ENCODE data around the gene ARL4D.
A peak's percentile ranks its signal among the peaks of the same experiment; 100 is the strongest.
"Not testable (repeated sequence)": the region's sequence is repeated elsewhere in the genome, so short reads cannot be mapped to it uniquely, and the experiment has no call there.

Gene ARL4D, protein sequence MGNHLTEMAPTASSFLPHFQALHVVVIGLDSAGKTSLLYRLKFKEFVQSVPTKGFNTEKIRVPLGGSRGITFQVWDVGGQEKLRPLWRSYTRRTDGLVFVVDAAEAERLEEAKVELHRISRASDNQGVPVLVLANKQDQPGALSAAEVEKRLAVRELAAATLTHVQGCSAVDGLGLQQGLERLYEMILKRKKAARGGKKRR

DNA sequence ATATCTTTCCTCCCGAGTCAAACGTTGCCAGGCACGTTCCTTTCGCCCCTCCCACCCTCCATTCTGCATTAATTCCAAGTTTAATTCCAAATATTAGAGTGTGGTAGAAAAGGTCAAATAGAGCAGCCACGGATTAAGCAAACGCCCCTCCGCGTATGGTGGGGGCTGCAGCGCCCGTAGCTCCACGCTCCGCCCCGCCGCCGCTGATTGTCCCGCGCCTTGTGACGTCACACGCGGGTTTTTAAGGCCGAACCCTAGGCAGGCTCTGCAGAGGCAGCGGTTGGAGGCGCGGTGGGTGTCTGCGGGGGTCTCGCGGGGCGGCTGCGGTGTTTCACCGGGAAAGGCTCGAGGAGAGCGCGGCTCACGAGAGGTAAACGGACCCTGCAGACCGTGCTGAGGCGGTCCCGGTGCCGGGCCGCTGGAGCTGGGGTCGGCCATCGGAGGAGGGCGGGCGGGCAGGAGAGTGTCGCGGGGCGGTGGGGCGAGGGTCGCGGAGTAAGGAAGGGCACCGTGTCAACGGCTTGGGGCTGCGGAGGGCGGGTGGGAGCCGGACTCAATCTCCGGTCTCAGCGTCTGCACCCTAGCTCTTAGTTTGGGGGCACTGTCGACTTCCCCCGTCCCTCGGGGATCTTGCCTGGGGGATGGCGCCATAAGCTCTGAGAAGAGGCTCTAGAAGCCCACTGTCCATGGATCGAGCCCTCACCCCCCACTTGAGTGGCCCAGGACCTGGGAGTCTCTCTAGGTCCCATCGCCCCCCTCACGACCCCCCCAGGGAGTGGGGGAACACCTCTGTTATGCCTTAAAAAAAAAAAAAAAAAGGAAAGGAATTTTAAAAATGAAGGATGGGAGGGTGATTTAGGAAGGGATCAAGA, at the start of gene ARL4D:
TSS of gene ARL4D (plus strand) at position 270 of the 872 bp plus-strand sequence. CDS start 740 bp downstream, outside the sequence.
- DNase-seq, result peak; percentile 43 to 75 (median 52)

DNA sequence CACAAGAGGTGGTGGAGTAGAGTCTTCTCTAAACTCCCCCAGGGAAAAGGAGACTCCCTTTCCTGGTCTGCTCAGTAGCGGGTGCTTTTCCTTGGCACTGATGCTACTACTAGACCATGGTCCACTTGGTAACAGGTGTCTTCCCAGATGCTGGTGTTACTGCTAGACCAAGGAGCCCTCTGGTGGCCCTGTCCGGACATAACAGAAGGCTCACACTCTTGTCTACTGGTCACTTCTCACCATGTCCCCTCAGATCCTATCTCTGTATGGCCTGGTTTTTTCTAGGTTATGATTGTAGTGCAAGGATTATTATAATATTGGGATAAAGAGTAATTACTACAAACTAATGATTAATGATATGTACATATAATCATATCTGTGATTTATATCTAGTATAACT, 49.7 kb upstream of the ARL4D start:
- no peak for DNase-seq

DNA sequence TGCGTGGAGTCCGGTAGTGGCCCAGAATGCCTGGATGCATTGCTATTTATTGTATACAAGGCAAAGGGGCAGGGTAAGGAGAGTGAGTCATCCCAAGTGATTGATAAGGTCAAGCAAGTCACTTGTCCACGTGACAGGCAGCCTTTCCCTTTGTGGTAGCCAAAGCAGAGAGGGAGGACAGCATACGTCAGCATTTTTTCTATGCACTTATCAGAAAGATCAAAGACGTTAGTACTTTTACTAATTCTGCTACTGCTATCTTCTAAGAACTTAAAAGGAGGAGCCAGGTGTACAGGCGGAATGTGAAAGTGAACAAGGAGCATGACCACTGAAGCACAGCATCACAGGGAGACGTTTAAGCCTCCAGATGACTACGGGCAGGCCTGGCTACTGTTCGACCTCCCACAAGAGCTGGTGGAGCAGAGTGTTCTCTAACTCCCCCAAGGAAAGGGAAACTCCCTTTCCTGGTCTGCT, 47.9 kb upstream of the ARL4D start:
- DNase-seq, result no peak

DNA sequence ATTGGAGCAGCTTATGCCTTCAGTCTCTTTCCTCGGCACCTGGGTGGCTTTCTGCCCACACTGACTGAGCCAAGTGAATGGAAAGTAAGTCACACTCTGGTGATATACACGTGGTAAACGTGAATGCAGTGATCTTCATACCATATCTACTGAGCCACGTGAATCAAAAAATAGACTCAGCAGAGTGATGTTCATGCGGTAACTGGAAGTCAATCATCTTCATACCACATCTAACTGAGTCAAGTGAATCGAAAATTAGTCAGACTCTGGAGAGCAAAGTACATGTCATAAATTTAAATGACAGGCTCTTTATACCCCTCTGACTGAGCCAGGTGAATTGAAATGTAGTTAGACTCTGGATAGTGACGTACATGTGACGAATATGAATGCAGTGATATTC, 47.1 kb upstream of the ARL4D start:
- DNase-seq, result no peak

DNA sequence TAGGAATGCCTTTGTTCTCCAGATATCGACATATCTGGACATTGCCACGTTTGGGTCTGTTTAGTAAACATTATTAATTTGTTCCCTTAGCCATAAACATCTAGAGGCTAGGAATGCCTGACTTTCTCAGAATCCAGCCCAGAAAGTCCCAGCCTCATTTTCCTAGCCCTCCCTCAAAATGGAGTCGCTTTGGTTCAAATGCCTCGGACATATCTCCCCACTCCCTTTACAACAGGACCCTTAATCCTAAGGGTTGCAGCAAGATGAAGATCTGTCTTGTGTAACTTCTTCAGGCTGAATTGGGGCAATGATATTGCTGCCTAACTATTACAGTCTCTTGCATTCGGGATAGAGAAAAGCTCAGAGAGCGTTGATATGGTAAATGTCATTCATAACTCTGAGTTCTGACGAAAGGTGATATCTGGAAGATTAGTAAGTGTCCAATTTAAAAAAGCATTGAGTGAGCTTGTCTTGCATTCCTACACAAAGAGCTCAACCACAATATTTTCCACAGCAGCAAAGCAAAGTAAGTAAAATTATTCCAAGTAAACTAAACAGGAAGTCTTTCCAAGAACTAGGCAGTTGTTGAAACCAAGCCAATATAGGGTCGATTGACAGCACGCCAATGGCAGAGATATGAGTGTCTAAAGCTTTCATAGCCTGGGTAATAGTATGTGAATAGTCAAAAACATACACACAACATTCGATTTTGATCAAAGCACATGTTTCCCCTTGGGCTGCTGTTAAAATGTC, 46.0 kb upstream of the ARL4D start:
- DNase-seq, result no peak

DNA sequence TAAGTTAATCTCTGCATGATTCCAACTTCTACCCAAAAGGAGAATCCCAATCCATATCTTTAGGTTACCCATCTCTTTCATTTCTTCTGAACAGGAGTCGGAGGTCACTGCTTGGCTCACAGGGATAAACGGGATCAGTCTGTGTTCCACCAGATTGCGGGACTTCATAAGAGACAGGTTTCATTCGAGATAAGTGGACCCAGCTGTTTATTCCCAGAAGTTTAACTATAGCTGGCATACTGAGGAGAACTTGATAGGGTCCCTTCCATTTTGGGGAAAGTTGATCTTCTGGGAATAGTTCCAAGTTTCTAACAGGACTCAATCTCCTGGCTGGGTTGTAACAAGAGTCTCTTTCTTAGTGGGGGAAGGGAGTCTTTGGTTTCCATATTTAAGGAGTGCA, 45.4 kb upstream of the ARL4D start:
- DNase-seq, result no peak

DNA sequence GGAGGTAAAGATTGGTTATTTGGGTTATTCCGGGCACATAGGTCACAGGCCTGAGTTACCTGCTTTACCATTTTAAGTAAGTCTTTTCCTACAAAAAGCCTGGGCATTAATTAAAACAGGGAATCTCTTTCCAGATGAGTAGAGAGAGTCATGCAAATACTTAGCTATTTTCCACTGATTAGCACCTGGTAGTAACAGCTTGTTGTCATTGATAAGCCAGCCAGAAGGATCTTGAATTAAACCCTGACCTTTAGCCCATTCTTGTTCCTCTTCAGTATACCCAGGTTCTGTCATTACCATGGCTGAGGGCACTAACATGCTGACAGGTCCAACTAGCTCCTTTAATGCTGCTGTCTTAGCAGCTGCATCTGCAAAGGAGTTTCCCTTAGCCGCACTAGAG, 44.4 kb upstream of the ARL4D start:
- DNase-seq, result no peak

DNA sequence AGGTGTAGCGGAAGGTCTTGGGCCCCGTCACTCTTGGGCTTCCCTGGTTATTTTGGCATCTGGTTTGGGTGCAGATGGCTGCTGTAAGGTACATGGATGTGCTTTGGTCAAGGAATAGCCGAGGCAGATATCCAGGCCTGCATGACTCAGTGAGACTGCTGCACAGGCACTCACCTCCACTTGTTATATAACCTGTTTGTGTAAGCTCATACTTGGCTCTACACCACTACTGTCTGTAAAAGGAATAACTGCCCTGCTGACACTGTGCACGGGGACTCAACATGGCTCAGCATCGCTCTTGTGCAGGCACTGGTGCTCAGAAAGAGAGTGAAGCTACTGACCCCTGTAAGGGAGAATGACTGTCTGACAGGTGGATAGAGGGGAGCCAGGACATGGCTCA, 42.3 kb upstream of the ARL4D start:
- no peak for DNase-seq

DNA sequence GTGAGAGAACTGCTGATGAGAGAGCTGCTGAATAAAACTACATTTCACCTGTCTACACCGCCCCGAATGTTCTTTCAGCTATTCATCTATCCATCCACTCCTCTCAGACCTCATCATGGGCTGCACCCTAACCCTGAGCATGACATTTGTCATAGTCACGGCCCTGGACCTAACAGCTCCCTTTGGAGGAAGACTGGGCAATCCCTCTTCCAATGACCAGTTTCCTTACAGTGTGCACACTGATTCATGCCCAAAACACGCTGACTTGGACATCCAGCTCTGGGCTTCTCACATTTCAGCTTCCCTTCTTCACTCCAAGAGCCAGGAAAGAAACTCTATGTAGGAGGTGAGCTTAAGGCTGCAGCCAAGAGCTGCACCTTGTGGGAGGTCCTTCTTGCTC, 41.8 kb upstream of the ARL4D start:
- DNase-seq, result no peak

DNA sequence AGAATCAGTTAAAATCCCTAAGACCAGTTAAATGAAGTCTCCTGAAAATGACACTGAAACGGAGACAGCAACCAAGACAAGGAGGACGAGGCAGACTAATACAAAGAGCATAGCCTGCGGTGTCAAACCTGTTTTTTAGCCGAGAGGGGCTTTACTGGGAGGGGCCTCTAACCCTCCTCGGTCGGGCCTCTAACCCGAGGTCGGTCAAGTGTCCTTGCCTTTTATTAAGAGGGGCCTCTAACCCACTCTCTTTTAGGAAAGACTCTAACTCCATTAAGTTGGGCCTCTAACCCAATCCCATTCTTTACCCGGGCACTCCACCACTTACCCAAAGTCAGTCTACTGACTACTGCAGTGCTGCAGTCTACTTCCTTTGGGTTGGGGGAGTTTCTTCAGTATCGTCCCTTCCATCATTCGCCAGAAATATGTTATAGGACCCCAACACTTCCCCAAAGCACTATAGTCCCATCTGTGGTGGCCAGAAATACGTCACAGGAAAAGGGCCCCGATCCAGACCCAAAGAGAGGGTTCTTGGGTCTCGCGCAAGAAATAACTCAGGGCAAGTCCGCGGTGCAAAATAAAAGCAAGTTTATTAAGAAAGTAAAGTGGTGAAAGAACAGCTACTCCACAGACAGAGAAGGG, 39.2 kb upstream of the ARL4D start:
- DNase-seq, result no peak

DNA sequence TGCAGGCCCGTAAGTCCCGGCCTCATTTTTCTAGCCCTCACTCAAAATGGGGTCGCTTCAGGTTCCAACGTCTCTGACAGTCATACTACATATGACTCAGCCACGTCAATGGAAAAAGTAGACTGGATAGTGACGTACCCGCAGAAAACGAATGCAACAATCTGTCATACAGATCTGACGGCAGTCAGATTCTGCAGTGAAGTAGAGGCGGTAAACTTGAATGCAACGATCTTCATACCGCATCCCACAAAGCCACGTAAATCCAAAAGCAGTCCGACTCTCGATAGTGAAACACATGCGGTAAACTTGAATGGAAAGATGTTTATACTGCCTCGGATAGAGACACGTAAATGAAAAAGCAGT, 38.4 kb upstream of the ARL4D start:
- DNase-seq, result peak in 3 of 4 experiments; percentile 30 to 43 (median 36)

DNA sequence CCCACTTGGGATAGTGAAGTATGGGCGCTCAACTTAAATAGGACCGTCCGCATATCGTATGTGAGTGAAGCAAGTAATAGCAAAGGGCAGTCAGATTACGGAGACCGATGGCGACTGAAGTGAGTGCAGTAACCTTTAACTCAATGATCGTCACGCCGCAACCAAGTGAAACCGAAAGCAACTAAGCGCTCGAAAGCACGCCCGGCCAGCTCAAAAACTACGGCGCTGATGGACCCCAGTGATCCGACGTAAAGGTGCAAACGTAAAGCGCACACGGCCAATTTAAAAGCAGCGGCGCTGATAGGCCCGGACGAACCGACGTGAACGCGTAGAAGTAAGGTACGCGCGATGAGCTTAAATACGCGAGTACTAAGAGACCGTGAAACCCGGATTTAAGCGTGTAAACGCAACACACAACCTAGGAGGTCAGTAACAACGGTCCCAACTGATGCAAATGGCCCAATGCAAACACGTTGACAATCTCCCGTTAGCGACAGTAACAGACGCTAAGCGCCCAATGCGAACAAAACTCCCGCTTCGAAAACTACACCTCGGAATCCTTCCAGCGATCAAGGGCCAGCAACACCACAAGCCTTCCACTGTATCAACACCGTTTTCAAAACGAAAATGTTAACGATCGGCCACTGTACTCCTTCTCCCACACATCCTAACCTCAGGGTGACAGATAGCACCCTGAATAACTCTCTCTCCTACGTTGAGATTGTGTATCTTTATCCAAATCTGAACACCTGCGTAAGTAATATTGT, 37.9 kb upstream of the ARL4D start:
- peak; percentile 78 to 99 (median 91) for DNase-seq

DNA sequence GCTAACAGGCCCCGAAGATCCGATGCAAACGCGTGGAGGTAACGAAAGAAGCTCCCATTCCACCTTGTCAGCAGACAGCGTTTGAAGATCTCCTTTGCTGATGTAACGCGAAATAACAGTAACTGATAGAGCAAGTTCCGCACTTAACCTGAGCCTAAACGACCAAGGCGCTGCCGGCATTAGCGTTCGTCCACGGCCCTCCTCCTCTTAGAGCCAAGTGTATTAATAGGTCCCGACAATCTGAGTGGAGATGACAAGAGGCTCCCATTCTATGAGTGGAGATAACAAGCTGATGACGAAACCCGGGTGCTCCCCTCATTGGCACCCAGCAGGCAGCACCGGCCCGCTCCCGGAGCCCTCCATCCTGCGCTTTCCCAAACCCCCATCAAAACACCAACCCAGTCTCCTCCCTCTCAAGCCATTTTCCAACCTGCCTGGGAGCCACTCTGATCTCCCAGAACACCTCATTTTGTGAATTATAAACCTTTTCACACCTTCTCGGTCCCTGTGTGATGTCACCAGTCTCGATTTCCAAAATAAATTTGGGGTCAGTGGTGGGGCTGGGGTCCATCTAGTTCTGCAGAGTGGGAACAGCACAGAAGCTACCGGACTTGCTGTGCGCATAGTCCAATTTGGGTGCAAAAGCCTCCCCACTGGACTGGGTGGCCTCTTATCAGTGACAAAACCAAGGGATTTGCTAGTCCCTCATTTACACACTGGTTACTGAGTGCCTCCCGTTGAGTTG, 35.4 kb upstream of the ARL4D start:
- no peak for DNase-seq

DNA sequence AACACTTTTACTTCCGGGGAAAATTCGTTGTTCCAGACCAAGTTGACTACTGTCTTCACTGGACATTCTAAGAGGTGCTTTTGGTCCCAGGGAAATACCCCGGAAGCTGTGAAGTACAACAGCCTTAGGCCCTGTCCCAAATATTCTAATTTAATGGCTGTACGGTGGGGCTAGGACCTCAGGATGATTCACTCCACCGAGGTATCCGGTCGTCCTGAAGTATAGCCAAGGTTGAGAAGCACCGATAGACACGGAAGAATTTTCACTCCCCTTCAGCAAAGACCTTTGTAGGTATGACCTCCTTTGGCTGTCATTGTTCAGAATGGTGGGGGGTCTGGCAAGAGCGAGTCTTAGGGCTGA, 34.9 kb upstream of the ARL4D start:
- no peak for DNase-seq

DNA sequence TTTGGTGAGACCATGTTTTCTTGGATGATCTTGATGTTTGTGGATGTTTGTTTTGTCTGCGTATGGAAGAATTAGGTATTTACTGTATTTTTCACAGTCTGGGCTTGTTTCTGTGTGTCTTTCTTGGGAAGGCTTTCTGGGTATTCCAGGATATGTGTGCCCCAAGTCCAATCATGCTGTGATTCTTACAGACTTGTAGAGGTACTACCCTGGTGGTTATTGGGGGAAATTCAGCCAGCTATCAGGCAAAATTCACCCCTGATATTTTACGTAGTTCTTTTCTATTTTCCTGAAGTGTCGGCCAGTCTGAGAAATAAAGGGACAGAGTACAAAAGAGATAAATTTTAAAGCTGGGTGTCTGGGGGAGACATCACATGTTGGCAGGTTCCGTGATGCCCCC, 33.4 kb upstream of the ARL4D start:
- DNase-seq, result no peak

DNA sequence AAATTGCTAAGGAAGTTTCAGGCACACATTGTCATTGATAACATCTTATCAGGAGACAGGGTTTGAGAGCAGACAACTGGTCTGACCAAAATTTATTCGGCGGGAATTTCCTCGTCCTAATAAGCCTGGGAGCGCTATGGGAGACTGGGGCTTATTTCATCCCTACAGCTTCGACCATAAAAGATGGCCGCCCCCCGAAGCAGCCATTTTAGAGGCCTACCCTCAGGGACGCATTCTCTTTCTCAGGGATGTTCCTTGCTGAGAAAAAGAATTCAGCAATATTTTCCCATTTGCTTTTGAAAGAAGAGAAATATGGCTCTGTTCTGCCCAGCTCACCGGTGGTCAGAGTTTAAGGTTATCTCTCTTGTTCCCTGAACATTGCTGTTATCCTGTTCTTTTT, 32.9 kb upstream of the ARL4D start:
- not testable (repeated sequence) for DNase-seq

DNA sequence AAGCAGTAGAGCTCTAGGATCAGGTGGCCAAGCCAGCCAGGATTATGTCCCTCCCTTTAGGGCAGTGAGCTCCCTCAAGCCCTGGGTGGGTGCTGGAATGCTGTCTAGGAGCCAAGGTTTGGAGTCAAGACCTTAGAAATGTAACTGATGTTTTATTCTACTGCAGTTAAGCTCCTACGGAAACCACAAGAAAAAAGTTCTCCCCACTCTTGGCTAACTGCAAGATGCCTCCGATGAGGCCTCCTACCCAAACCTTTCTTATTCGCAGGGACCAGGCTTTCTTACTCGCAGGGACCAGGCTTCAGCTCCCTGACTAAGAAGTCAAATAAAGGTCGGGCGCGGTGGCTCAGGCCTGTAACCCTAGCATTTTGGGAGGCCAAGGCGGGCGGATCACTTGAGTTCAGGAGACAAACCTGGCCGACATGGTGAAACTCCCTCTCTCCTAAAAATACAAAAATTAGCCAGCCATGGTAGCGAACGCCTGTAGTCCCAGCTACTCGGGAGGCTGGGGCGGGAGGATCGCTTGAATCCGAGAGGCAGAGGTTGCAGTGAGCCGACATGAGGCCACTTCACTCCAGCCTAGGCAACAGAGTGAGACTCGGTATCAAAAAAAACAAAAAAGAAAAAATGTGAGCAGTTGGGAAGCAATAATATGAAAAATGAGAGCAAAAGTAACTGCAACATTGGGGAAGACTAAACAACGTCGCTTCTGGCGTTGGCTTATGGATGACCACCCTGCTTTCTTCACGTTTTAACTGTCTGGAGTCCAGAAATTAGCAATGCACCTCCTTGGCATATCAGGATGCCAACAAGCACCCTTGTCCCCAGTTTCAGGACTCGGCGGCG, 31.7 kb upstream of the ARL4D start:
- DNase-seq, result no peak

DNA sequence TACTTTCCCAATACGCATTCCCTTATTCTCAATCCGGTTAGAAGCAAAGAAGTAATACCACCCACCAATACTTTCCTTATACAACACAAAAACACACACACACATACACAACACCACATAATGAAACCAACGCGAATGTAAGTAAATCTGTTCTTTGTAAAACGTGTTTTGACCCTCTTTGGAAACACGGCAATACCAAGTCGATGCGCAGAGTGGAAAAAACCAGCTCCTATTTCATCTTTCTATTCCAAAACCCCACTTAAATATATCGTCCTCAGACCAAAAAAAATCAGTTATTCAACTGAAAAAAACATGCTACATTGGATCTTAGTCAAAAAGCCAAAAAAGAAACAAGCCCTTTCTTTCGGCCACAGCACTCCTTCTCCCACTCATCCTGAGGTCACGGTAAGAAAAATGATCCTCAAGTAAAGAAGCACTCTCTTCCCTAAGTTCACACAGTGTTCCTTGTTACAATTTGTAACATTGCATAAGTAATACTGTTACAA, 31.0 kb upstream of the ARL4D start:
- DNase-seq, result no peak

DNA sequence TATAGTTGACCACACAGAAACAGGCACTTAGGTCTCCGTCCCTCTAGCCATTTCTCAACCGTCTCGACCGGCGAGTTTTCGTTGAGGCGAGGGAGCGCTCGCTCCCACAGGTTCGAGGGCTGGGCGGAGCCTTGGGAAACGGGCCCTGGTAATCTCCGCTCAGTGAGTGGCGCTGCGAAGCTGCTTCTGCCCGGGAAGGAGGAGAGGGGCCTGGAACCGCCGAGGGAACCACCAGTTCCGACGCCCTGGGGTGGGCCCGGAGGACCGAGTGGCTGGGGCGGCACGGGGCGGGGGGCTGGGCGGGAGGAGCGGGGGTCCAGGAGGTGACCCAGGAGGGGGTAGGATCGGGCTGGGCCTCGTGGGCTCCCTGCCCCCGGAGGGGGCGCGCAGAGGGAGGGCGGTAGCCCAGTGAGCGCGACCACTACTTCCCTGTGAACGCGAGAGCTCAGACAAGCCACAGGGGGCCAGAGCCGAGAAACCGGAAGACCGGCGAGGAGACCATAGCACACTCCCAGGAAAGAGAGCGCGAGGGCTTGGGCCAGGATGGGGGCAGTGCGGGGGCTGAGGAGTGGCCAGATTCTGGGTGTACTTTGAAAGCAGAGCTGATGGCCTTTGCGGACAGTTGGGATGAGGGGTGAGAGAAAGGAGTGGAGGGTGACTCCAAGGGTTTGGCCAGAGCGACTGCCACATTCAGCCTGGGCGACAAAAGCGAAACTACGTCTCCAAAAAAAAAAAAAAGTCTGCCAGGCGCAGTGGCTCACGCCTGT, 29.9 kb upstream of the ARL4D start:
- DNase-seq, result peak; percentile 21 to 58 (median 47)

DNA sequence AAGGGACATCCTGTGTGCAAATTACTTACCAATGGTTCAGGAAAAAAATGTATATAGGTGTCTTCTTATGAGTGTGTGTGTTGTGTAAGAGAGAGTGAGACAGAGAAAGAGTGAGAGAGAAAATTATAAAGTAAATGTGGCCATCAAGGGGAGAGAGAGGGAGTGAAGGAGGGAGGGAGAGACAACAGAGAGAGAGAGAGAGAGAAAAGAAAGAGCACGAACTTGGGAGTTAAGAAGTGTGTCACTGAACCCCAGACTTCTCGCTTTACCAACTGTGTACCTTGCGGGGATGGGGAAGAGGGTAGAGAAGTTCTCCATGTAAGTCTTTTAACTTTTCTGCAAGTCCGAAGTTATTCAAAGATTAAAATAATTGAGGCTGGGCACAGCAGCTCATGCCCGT, 28.8 kb upstream of the ARL4D start:
- DNase-seq, result no peak

Data from activated naive CD4-positive, alpha-beta T cell (primary cell).